K562 (cell line): ENCODE measurements around the gene PPHLN1. TPM values are rescaled to one million over a fixed set of nuclear protein-coding genes. Genes with fewer than 3 reads are reported as not detected.
"Not testable (repeated sequence)": the region's sequence is repeated elsewhere in the genome, so short reads cannot be mapped to it uniquely, and the experiment has no call there.

Experiments
- ATAC-seq: fragments of 200-7000 bp; cut with Tn5 transposase; 3 replicates; pipeline ENCODE4 v1.9.1; 2020; ENCODE audit warnings: moderate library complexity
- BruUV-seq: library from RNA; stranded (reverse); fragments of 400-500 nt; replicated peaks from 2 replicates; lab custom pipeline; 2021; lab: Mats Ljungman, UMichigan
- CTCF ChIA-PET: fragments of 300-600 bp; formaldehyde crosslinking; extraction: SDS; loops from one replicate; lab custom pipeline; 2021; ENCODE audit warnings: low intra/inter-chr PET ratio; lab: Yijun Ruan, JAX
- POLR2A ChIA-PET: fragments of 300-600, 350-650 bp; sonication (Branson Sonifier 250); formaldehyde crosslinking; extraction: SDS; loops from one replicate; lab custom pipeline; 2021; ENCODE audit warnings: antibody characterized with exemption, inconsistent platforms; lab: Yijun Ruan, JAX
- DNase-seq, 4 experiments: peaks; one replicate each; pipeline versions ENCODE4 v3.0.0 to v3.0.0-alpha.2; 2011 to 2018; ENCODE audit warnings: low spot score in 3 of 4, mixed read lengths in 3 of 4; ENCODE audit errors: extremely low read depth in 1 of 4
- FAIRE-seq: peaks from 2 replicates; lab custom pipeline; 2011; peaks lifted over from hg19 to GRCh38; lab: Jason Lieb, UNC
- H2AFZ ChIP-seq: 2 replicates; pipeline ENCODE4 v1.6.0; 2011; ENCODE audit warnings: low read depth, low read length, control low read depth, inconsistent platforms
- H3K27ac ChIP-seq: fragments of 200-600 bp; 3 replicates; pipeline ENCODE4 v1.8.0; 2011; ENCODE audit warnings: low read depth, mild to moderate bottlenecking, control low read depth, inconsistent platforms, low read length, moderate library complexity, mixed read lengths; ENCODE audit errors: extremely low read depth
- H3K27me3 ChIP-seq, 2 experiments: fragments of 300-600 bp in 1 of 2; 2 replicates in 1 of 2; 3 replicates in 1 of 2; pipeline versions ENCODE4 v1.6.0 to v1.8.0; 2011; ENCODE audit warnings: inconsistent platforms in 2 of 2, low read length in 2 of 2, mild to moderate bottlenecking in 1 of 2, mixed read lengths in 1 of 2, moderate library complexity in 1 of 2; ENCODE audit not compliant: control insufficient read depth in 2 of 2, insufficient read depth in 2 of 2
- H3K36me3 ChIP-seq: fragments of 300-600 bp; 3 replicates; pipeline ENCODE4 v1.8.0; 2011; ENCODE audit warnings: mild to moderate bottlenecking, low read length, inconsistent platforms; ENCODE audit not compliant: control insufficient read depth, insufficient read depth
- H3K4me1 ChIP-seq, 2 experiments: fragments of 200-600 bp in 1 of 2; replicated peaks in 1 of 2; 2 replicates in 1 of 2; 3 replicates in 1 of 2; pipeline versions ENCODE4 v1.5.1 to v1.8.0; 2011; ENCODE audit warnings: inconsistent platforms in 2 of 2, low read length in 2 of 2, mild to moderate bottlenecking in 1 of 2, mixed read lengths in 1 of 2, moderate library complexity in 1 of 2; ENCODE audit not compliant: control insufficient read depth in 2 of 2, insufficient read depth in 2 of 2
- H3K4me2 ChIP-seq: 2 replicates; pipeline ENCODE4 v1.6.1; 2011; ENCODE audit warnings: low read length, control low read depth, inconsistent platforms, mixed read lengths; ENCODE audit not compliant: insufficient read depth
- H3K4me3 ChIP-seq: fragments of 200-600 bp; sonication (generic), shearing (Covaris generic); 2 replicates; pipeline ENCODE4 v1.5.1; 2016; ENCODE audit warnings: control low read depth, inconsistent platforms
- H3K79me2 ChIP-seq: fragments of 200-600 bp; 3 replicates; pipeline ENCODE4 v1.8.0; 2011; ENCODE audit warnings: low read length, inconsistent platforms; ENCODE audit not compliant: control insufficient read depth, insufficient read depth
- H3K9ac ChIP-seq, 2 experiments: 2 replicates each; pipeline versions ENCODE4 v1.6.0 to v1.6.1; 2011; ENCODE audit warnings: low read depth in 2 of 2, low read length in 2 of 2, control low read depth in 1 of 2, inconsistent platforms in 1 of 2, mild to moderate bottlenecking in 1 of 2, mixed read lengths in 1 of 2; ENCODE audit not compliant: insufficient read depth in 1 of 2
- H3K9me1 ChIP-seq: one replicate; pipeline ENCODE4 v1.6.0; 2011; ENCODE audit warnings: inconsistent platforms, mild to moderate bottlenecking, low read length, moderate library complexity; ENCODE audit not compliant: control insufficient read depth, insufficient read depth
- H3K9me3 ChIP-seq: replicated peaks from 2 replicates; pipeline ENCODE4 v1.5.1; 2011; ENCODE audit warnings: low read depth, low read length, inconsistent platforms; ENCODE audit not compliant: control insufficient read depth, insufficient read depth
- H4K20me1 ChIP-seq: replicated peaks from 2 replicates; pipeline ENCODE4 v1.6.1; 2011; ENCODE audit warnings: low read length, inconsistent platforms, mixed read lengths; ENCODE audit not compliant: control insufficient read depth, insufficient read depth
- ARID1B ChIP-seq: fragments of 450-650 bp; IDR thresholded peaks from 2 replicates; pipeline ENCODE4 v1.6.1; 2016; ENCODE audit warnings: antibody characterized with exemption, mild to moderate bottlenecking, inconsistent platforms
- CBFA2T2 ChIP-seq: fragments of 450-650 bp; conservative IDR thresholded peaks from 2 replicates; pipeline ENCODE4 v1.6.1; 2017; ENCODE audit warnings: mild to moderate bottlenecking
- CBFA2T3 ChIP-seq: fragments of 450-650 bp; IDR thresholded peaks from 2 replicates; pipeline ENCODE4 v1.6.1; 2017
- DPF2 ChIP-seq: fragments of 450-650 bp; IDR thresholded peaks from 2 replicates; pipeline ENCODE4 v1.6.1; 2016
- KDM1A ChIP-seq, 2 experiments: fragments of 450-650 bp; IDR thresholded peaks; 2 replicates each; pipeline ENCODE4 v1.6.1; 2016; ENCODE audit warnings: mild to moderate bottlenecking in 2 of 2
- NCOR1 ChIP-seq: fragments of 450-650 bp; IDR thresholded peaks from 2 replicates; pipeline ENCODE4 v1.6.1; 2016; ENCODE audit warnings: mild to moderate bottlenecking, moderate library complexity
- NFIC ChIP-seq: fragments of 450-650 bp; IDR thresholded peaks from 2 replicates; pipeline ENCODE4 v1.6.1; 2017; ENCODE audit warnings: mild to moderate bottlenecking, inconsistent platforms
- TAF9B ChIP-seq: fragments of 450-650 bp; IDR thresholded peaks from 2 replicates; pipeline ENCODE4 v1.6.1; 2018; ENCODE audit warnings: mild to moderate bottlenecking; ENCODE audit not compliant: partially characterized antibody
- TAL1 ChIP-seq: fragments of 450-650 bp; IDR thresholded peaks from 2 replicates; pipeline ENCODE4 v1.6.1; 2016; ENCODE audit warnings: mild to moderate bottlenecking
- TRIM24 ChIP-seq, 2 experiments: fragments of 450-650 bp; IDR thresholded peaks; 2 replicates each; pipeline ENCODE4 v1.6.1; 2016
- WGBS: fragments of 100-300 bp; shearing (Covaris generic); methylation state at CpG from one replicate; pipeline ENCODE4 v1.1.6; 2016; ENCODE audit warnings: low coverage, mixed read lengths; ENCODE audit not compliant: insufficient coverage; ENCODE audit errors: missing lambda C conversion rate; 5-methylcytosine and 5-hydroxymethylcytosine counted together
- in situ Hi-C: fragments of 300-500 bp; cut with MboI; formaldehyde crosslinking; loops from 4 replicates; pipeline ENCODE4 v1.15.0; 2018; ENCODE audit warnings: inconsistent platforms, mixed read lengths
- intact Hi-C: fragments of 100-400 bp; cut with micrococcal nuclease; formaldehyde crosslinking; loops from 2 replicates; pipeline ENCODE4 v1.14.2; 2022
- polyA plus RNA-seq, 8 experiments: library from polyadenylated mRNA; depleted of rRNA in 4 of 8; stranded (reverse) in 5 of 8; unstranded in 3 of 8; fragments of >200 nt; fragmentation: Nextera tagmentation in 2 of 8; fragmentation: Illumina TruSeq in 1 of 8; extraction: Ambion mirVana in 2 of 8; extraction: Trizol in 1 of 8; gene quantifications; 2 replicates each; pipeline versions ENCODE4 v1.2.1 to v1.2.3, GENCODE V29; 2011 to 2014; ENCODE audit warnings: inconsistent platforms in 1 of 8, missing spikeins in 1 of 8
- total RNA-seq, 7 experiments: library from RNA; depleted of rRNA in 6 of 7; stranded (reverse); fragments of >200 nt in 6 of 7; fragmentation: Illumina TruSeq in 2 of 7; extraction: Trizol in 2 of 7; gene quantifications; 2 replicates each; pipeline versions ENCODE4 v1.2.1 to v1.2.3, GENCODE V29; 2011 to 2021; ENCODE audit warnings: low replicate concordance in 1 of 7
- TF ChIP-seq, protein P1 (sequence below), 2 experiments: fragments of 450-650 bp; conservative IDR thresholded peaks; 2 replicates each; pipeline ENCODE4 v1.6.1; 2017; ENCODE audit warnings: mild to moderate bottlenecking in 2 of 2, moderate library complexity in 2 of 2
- TF ChIP-seq, protein P2 (sequence below): fragments of 450-650 bp; IDR thresholded peaks from 2 replicates; pipeline ENCODE4 v1.6.1; 2017; ENCODE audit warnings: antibody characterized with exemption, mild to moderate bottlenecking

Gene PPHLN1
- total and polyA plus RNA-seq, 9 of the 15 experiments (the other 6 are each of a cell fraction or from before 2014, with no cell fraction given): 66.3 to 112 (median 93.6) TPM

- not testable (repeated sequence) for H2AFZ ChIP-seq
- ATAC-seq: peak; percentile 72
- 58% methylated on average over 3 of the region's 16 CpGs for WGBS
- H3K79me2 ChIP-seq: peaks cover 44% of the 10 kb centered on the region
- TF ChIP-seq TRIM24 (IDR thresholded peaks at IDR 0.05) (0 out of 4 replicates have a peak, but pooled peaks of 1 of the 2 experiments have one; percentile 8), TAL1 (peak; percentile 49; the same call in 1 of the 2 replicates), ARID1B (peak; percentile 55; the same call in 1 of the 2 replicates), TAF9B (peak; percentile 9), KDM1A (IDR thresholded peaks at IDR 0.05) (peak in 1 of 2 experiments; percentile 36; a peak in 1 of 4 replicates), NCOR1 (peak; percentile 25; the same call in 1 of the 2 replicates), DPF2 (0 out of 2 replicates have a peak, but pooled peaks have one; percentile 33), NFIC (0 out of 2 replicates have a peak, but pooled peaks have one; percentile 6), CBFA2T2 (peak; percentile 70), CBFA2T3 (peak; percentile 80)
- TF ChIP-seq, protein P1, sequence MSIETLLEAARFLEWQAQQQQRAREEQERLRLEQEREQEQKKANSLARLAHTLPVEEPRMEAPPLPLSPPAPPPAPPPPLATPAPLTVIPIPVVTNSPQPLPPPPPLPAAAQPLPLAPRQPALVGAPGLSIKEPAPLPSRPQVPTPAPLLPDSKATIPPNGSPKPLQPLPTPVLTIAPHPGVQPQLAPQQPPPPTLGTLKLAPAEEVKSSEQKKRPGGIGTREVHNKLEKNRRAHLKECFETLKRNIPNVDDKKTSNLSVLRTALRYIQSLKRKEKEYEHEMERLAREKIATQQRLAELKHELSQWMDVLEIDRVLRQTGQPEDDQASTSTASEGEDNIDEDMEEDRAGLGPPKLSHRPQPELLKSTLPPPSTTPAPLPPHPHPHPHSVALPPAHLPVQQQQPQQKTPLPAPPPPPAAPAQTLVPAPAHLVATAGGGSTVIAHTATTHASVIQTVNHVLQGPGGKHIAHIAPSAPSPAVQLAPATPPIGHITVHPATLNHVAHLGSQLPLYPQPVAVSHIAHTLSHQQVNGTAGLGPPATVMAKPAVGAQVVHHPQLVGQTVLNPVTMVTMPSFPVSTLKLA (conservative IDR thresholded peaks at IDR 0.05): peak; percentile 24 to 55; a peak in 2 of 4 replicates
- TF ChIP-seq, protein P2, sequence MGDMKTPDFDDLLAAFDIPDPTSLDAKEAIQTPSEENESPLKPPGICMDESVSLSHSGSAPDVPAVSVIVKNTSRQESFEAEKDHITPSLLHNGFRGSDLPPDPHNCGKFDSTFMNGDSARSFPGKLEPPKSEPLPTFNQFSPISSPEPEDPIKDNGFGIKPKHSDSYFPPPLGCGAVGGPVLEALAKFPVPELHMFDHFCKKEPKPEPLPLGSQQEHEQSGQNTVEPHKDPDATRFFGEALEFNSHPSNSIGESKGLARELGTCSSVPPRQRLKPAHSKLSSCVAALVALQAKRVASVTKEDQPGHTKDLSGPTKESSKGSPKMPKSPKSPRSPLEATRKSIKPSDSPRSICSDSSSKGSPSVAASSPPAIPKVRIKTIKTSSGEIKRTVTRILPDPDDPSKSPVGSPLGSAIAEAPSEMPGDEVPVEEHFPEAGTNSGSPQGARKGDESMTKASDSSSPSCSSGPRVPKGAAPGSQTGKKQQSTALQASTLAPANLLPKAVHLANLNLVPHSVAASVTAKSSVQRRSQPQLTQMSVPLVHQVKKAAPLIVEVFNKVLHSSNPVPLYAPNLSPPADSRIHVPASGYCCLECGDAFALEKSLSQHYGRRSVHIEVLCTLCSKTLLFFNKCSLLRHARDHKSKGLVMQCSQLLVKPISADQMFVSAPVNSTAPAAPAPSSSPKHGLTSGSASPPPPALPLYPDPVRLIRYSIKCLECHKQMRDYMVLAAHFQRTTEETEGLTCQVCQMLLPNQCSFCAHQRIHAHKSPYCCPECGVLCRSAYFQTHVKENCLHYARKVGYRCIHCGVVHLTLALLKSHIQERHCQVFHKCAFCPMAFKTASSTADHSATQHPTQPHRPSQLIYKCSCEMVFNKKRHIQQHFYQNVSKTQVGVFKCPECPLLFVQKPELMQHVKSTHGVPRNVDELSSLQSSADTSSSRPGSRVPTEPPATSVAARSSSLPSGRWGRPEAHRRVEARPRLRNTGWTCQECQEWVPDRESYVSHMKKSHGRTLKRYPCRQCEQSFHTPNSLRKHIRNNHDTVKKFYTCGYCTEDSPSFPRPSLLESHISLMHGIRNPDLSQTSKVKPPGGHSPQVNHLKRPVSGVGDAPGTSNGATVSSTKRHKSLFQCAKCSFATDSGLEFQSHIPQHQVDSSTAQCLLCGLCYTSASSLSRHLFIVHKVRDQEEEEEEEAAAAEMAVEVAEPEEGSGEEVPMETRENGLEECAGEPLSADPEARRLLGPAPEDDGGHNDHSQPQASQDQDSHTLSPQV: peak; percentile 68
- TF ChIP-seq, all 486 proteins: peak for 12; not testable (repeated sequence) for 474
- DNase-seq, H3K9me1 ChIP-seq, intact Hi-C loops, FAIRE-seq, H3K4me1 ChIP-seq, CTCF ChIA-PET, H3K4me3 ChIP-seq, H3K4me2 ChIP-seq, BruUV-seq, H3K27me3 ChIP-seq, H4K20me1 ChIP-seq, POLR2A ChIA-PET, H3K9me3 ChIP-seq: not testable (repeated sequence)
- Histone ChIP-seq H3K9ac (peak overlapping the region in 1 of 2 experiments; percentile 43; a peak in 1 of 4 replicates), H3K36me3 (peaks cover 16% of the 10 kb centered on the region; the same call in 1 of the 3 replicates), H3K27ac (peak overlapping the region; percentile 52; the same call in 1 of the 3 replicates)
- in situ Hi-C loops: loop anchor here (10.0 kb wide), 1 partner anchor 215 kb away; no protein-coding TSS in a partner anchor
Measured at GRCh38 chr12:42349119-42350020, 23.4 kb downstream of the PPHLN1 start.
